Caco-2 (cell line): ENCODE measurements around the gene EBF3. TPM values are rescaled to one million over a fixed set of nuclear protein-coding genes. Genes with fewer than 3 reads are reported as not detected.

Experiments used
- BruUV-seq: library from RNA; stranded (reverse); fragments of 400-500 nt; replicated peaks from 2 replicates; lab custom pipeline; 2021; lab: Mats Ljungman, UMichigan
- CTCF ChIA-PET: fragments of 300-600 bp; sonication (Branson Sonifier 250); formaldehyde crosslinking; loops from one replicate; lab custom pipeline; 2022; ENCODE audit warnings: antibody characterized with exemption; lab: Charles Lee
- POLR2A ChIA-PET: fragments of 300-600 bp; sonication (Branson Sonifier 250); formaldehyde crosslinking; loops from one replicate; lab custom pipeline; 2022; ENCODE audit warnings: antibody characterized with exemption; lab: Charles Lee
- DNase-seq, 2 experiments: peaks; one replicate each; pipeline versions ENCODE4 v3.0.0 to v3.0.0-alpha.2; 2020 to 2022
- H3K27me3 ChIP-seq: replicated peaks from 2 replicates; pipeline ENCODE4 v1.6.0; 2011; ENCODE audit warnings: low read length; ENCODE audit not compliant: control insufficient read depth, insufficient read depth
- H3K36me3 ChIP-seq: 2 replicates; pipeline ENCODE4 v1.5.1; 2011; ENCODE audit warnings: low read length; ENCODE audit not compliant: control insufficient read depth, insufficient read depth
- H3K4me1 ChIP-seq: fragments of 250-450 bp; sonication (Bioruptor Pico); 2 replicates; pipeline ENCODE4 v1.5.1; 2020; ENCODE audit warnings: mild to moderate bottlenecking
- H3K4me3 ChIP-seq: 2 replicates; pipeline ENCODE4 v1.5.1; 2011; ENCODE audit warnings: low read depth, mild to moderate bottlenecking, control low read depth, low read length
- H3K9me3 ChIP-seq: fragments of 250-450 bp; sonication (Bioruptor Pico); 2 replicates; pipeline ENCODE4 v1.5.1; 2020; ENCODE audit warnings: mild to moderate bottlenecking, moderate library complexity
- H3K27ac Mint-ChIP-seq: one replicate; pipeline ENCODE4 v1.8.0; 2022; ENCODE audit warnings: mixed read lengths; ENCODE audit not compliant: unreplicated experiment
- H3K27me3 Mint-ChIP-seq: one replicate; pipeline ENCODE4 v1.8.0; 2022; ENCODE audit warnings: mixed read lengths; ENCODE audit not compliant: insufficient read depth, unreplicated experiment
- H3K36me3 Mint-ChIP-seq: one replicate; pipeline ENCODE4 v1.8.0; 2022; ENCODE audit warnings: mild to moderate bottlenecking, mixed read lengths; ENCODE audit not compliant: insufficient read depth, unreplicated experiment
- H3K4me1 Mint-ChIP-seq: one replicate; pipeline ENCODE4 v1.8.0; 2022; ENCODE audit warnings: low read depth, mixed read lengths; ENCODE audit not compliant: unreplicated experiment
- H3K4me3 Mint-ChIP-seq: one replicate; pipeline ENCODE4 v1.8.0; 2022; ENCODE audit warnings: mild to moderate bottlenecking, moderate library complexity, mixed read lengths; ENCODE audit not compliant: unreplicated experiment
- H3K9me3 Mint-ChIP-seq: one replicate; pipeline ENCODE4 v1.8.0; 2022; ENCODE audit warnings: mixed read lengths; ENCODE audit not compliant: unreplicated experiment
- intact Hi-C: fragments of 100-400 bp; cut with micrococcal nuclease; formaldehyde crosslinking; loops from one replicate; pipeline ENCODE4 v1.10.0; 2022; ENCODE audit not compliant: unreplicated experiment
- total RNA-seq: library from RNA; stranded (reverse); gene quantifications from 2 replicates; pipeline ENCODE4 v1.2.3, GENCODE V29; 2022
- TF ChIP-seq, protein P1 (sequence below), 2 experiments: fragments of 200-600 bp in 1 of 2; IDR thresholded peaks; 1 replicate in 1 of 2; 2 replicates in 1 of 2; pipeline versions ENCODE4 v1.5.1 to v1.8.0; 2011 to 2022; ENCODE audit warnings: antibody characterized with exemption in 1 of 2, control low read depth in 1 of 2, inconsistent platforms in 1 of 2, low read depth in 1 of 2, low read length in 1 of 2, mild to moderate bottlenecking in 1 of 2, moderate library complexity in 1 of 2; ENCODE audit not compliant: insufficient read depth in 1 of 2, severe bottlenecking in 1 of 2, unreplicated experiment in 1 of 2

Gene EBF3
- total RNA-seq, 1 experiment from 2014 or later, result 0.79 TPM

DNA sequence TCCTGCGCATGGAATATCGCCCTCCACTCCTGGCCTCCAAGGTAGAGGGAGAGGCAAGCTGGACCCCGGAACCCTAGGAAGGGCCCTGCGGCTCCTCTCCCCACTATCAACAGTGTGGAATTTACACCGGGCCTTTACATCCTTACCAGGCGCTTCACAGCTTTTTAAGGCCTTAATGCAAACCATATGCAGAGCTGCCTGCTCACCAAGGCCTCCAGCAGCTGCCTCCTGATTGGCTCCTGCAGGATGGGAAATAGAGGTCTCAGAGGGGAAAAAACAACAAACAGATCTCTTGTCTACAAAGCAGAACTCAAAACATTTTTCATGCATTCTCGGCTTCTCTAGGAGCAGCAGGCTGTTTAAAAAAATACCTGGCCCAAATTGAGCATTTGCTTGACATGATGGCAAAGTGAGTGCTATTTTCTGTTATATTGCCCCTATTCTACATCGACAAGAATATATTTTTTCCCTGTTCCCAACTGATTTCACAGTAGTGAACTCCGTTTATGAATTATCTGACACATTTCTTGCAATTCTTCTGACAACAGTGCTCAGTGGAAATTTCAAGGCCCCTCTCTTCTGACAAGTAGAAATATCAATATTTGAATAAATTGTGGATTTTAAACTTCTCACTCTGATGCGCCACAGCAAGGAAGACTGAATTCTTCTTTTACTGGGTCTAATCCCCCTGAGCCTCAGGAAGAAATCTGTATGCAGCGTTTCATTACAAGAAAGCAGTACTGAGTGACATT is 51.7 kb downstream of the EBF3 start:
- Mint-ChIP-seq H3K4me3 (no peak overlapping the region), H3K27me3 (peaks cover 7% of the 10 kb centered on the region), H3K36me3 (no peaks in the 10 kb centered on the region), H3K9me3 (no peaks in the 10 kb centered on the region), H3K27ac (no peak overlapping the region), H3K4me1 (no peaks in the 10 kb centered on the region)
- no peaks in the 10 kb centered on the region for H3K9me3 ChIP-seq
- intact Hi-C loops, result no loop called here
- POLR2A ChIA-PET, result no interaction called here
- CTCF ChIA-PET, result no interaction called here
- no TSS peak for BruUV-seq
- no peak for DNase-seq
- no peaks in the 10 kb centered on the region for H3K36me3 ChIP-seq
- H3K4me3 ChIP-seq, result no peak overlapping the region
- TF ChIP-seq, protein P1, sequence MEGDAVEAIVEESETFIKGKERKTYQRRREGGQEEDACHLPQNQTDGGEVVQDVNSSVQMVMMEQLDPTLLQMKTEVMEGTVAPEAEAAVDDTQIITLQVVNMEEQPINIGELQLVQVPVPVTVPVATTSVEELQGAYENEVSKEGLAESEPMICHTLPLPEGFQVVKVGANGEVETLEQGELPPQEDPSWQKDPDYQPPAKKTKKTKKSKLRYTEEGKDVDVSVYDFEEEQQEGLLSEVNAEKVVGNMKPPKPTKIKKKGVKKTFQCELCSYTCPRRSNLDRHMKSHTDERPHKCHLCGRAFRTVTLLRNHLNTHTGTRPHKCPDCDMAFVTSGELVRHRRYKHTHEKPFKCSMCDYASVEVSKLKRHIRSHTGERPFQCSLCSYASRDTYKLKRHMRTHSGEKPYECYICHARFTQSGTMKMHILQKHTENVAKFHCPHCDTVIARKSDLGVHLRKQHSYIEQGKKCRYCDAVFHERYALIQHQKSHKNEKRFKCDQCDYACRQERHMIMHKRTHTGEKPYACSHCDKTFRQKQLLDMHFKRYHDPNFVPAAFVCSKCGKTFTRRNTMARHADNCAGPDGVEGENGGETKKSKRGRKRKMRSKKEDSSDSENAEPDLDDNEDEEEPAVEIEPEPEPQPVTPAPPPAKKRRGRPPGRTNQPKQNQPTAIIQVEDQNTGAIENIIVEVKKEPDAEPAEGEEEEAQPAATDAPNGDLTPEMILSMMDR (IDR thresholded peaks at IDR 0.05; ENCODE audit: insufficient read depth in 1 of 2, low read depth in 1 of 2, low read length in 1 of 2, severe bottlenecking in 1 of 2, unreplicated experiment in 1 of 2), result no peak
- no peaks in the 10 kb centered on the region for H3K4me1 ChIP-seq
- no peaks in the 10 kb centered on the region for H3K27me3 ChIP-seq

DNA sequence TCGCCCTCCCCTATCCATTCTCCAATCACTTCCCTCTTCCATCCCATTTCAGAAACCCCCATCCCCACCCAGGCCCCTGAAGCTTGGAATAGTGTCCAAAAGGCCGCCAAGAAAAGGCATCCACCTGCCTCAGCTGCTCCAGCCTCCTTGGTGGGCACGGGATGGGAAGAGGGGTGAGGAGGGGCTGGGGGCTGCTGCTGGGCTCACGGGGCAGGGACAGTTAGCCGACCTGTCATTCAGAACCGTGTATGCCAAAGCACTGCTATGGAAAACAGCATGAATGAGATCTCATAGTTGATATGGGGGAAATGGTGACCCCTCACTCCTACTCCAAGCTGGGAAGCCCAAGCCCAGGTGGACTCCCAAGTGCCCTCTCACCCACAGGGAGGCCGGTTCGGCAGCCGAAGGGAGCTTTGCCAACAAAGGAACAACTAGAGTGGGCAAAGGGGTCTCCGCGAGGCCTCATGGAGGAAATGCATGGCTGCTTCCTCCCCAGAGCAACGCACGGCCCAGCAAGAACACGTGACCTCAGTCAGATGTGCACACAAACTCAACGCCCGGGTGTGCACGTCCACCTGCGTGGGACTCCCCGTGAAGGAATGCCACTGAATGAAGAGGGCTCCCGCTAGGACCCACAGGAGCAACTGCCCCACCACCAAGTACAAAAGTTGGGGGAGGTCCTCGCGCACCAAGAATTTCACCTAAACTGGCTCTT is 52.5 kb downstream of the EBF3 start:
- no peaks in the 10 kb centered on the region for H3K9me3 Mint-ChIP-seq
- H3K4me1 ChIP-seq, result no peaks in the 10 kb centered on the region
- intact Hi-C loops, result no loop called here
- ChIA-PET CTCF (no interaction called here), POLR2A (no interaction called here)
- no peaks in the 10 kb centered on the region for H3K36me3 Mint-ChIP-seq
- no peak overlapping the region for H3K4me3 Mint-ChIP-seq
- no peaks in the 10 kb centered on the region for H3K4me1 Mint-ChIP-seq
- TF ChIP-seq, protein P1 (IDR thresholded peaks at IDR 0.05; ENCODE audit: insufficient read depth in 1 of 2, low read depth in 1 of 2, low read length in 1 of 2, severe bottlenecking in 1 of 2, unreplicated experiment in 1 of 2), result no peak
- no TSS peak for BruUV-seq
- no peak overlapping the region for H3K27ac Mint-ChIP-seq
- no peak overlapping the region for H3K4me3 ChIP-seq
- peaks cover 10% of the 10 kb centered on the region for H3K27me3 Mint-ChIP-seq
- DNase-seq, result no peak
- H3K27me3 ChIP-seq, result no peaks in the 10 kb centered on the region
- H3K9me3 ChIP-seq, result no peaks in the 10 kb centered on the region
- H3K36me3 ChIP-seq, result no peaks in the 10 kb centered on the region

DNA sequence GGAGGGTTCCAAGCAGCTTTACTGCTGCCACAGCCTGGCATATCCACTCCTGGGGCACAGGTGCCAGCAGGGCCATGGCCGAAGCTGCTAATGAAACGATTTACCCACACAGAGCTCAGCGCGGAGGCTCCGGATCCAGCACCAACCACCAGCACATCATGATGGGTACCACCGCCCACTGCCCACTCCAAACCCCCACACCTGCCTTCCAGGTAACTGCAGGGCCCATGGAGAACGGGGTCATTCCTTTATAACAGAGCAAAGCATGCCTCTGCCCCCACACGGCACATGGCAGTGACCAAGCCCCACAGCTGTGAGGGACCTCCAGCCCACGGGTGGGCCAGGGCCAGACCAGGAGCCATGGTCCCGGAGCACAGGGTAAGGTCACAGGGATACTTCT is 53.2 kb downstream of the EBF3 start:
- BruUV-seq, result no TSS peak
- Mint-ChIP-seq H3K4me3 (no peak overlapping the region), H3K4me1 (no peaks in the 10 kb centered on the region), H3K9me3 (no peaks in the 10 kb centered on the region), H3K36me3 (no peaks in the 10 kb centered on the region), H3K27ac (no peak overlapping the region), H3K27me3 (peaks cover 14% of the 10 kb centered on the region)
- H3K4me1 ChIP-seq, result no peaks in the 10 kb centered on the region
- H3K36me3 ChIP-seq, result no peaks in the 10 kb centered on the region
- POLR2A ChIA-PET, result no interaction called here
- H3K4me3 ChIP-seq, result no peak overlapping the region
- CTCF ChIA-PET, result no interaction called here
- intact Hi-C loops, result no loop called here
- TF ChIP-seq, protein P1 (IDR thresholded peaks at IDR 0.05; ENCODE audit: insufficient read depth in 1 of 2, low read depth in 1 of 2, low read length in 1 of 2, severe bottlenecking in 1 of 2, unreplicated experiment in 1 of 2), result no peak
- no peaks in the 10 kb centered on the region for H3K9me3 ChIP-seq
- DNase-seq, result no peak
- H3K27me3 ChIP-seq, result no peaks in the 10 kb centered on the region
